ENCODE measurements around the gene SHC4.
"Not testable (repeated sequence)": the region's sequence is repeated elsewhere in the genome, so short reads cannot be mapped to it uniquely, and the experiment has no call there.

SHC4 gene

DNA sequence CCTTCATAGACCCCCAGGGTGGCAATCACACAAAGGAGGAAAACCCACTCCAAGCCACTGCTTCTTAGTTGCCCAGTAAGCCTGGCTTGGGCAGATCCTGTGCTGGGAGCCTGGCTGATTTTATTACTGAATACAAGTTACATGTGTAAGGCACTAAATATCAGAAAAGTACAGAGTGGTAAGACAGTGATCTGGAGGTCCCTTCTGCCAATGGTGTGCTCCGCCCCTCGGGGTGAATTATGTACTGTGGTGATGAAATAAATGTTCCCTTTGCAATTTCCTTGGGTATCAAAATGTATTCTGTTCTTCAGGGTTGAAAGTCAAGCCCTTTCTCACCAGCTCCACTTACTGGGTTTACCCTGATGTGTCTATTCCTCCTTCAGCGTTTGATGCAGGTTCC, 47.0 kb downstream of the SHC4 start:
- Mint-ChIP-seq H3K9me3 (no peaks in the 10 kb centered on the region), H3K27me3 (peaks cover 41% of the 10 kb centered on the region), H3K4me3 (no peak overlapping the region), H3K4me1 (no peaks in the 10 kb centered on the region), H3K27ac (no peak overlapping the region), H3K36me3 (no peaks in the 10 kb centered on the region)
- ATAC-seq = no peak

DNA sequence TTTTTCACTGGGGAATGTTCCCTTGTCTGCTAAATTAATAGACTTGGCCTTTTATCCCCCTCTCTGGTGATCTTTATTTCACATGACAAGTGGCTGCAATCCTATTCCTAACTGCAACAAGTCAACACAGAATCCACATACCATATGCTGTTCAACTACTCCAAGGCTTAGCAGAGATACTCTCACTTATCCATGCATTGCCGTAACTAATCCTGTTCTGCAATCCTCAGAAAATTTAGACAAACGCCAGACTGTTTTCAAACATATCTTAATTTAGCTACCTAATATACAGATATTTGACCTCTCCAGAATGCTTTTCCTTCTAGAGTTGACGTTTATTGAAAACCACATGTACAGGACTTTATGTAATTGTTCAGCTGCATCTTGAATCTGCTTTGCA, 47.9 kb downstream of the SHC4 start:
- Mint-ChIP-seq H3K4me3 (no peak overlapping the region), H3K4me1 (no peaks in the 10 kb centered on the region), H3K9me3 (no peaks in the 10 kb centered on the region), H3K27me3 (peaks cover 45% of the 10 kb centered on the region), H3K27ac (no peak overlapping the region), H3K36me3 (no peaks in the 10 kb centered on the region)
- no peak for ATAC-seq

DNA sequence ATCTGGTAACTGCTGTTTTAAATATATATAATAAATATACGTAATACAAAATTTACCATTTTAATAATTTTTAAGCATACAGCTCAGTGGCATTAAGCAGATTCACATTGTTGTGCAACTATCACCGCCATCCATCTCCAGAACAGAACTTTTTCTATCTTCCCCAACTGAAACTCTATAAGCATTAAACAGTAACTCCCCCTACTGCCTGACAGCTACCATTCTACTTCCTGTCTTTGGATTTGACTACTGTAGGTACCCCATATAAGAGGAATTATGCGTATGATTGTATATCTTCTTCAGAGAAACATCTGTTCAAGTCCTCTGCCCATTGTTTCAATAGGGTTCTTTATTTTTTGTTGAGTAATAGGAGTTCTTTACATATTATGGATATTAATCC, 49.0 kb downstream of the SHC4 start:
- Mint-ChIP-seq H3K27ac (no peak overlapping the region), H3K36me3 (no peaks in the 10 kb centered on the region), H3K27me3 (peaks cover 36% of the 10 kb centered on the region)

DNA sequence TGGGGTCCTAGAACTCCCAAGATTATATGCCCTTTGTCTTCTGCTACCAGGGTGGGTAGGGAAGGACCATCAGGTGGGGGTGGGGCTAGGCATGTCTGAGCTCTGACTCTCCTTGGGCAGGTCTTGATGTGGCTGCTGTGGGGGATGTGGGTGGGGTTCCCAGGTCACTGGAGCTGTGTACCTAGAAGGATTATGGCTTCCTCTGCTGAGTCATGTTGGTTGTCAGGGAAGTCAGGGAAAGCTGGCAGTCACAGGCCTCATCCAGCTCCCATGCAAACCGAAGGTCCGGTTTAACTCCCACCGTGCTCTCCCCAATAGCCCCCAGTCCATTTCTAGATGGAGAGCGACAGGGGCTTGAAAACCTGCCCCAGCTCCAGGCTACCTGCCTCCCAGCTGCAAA, 50.6 kb downstream of the SHC4 start:
- Mint-ChIP-seq H3K4me3 (no peak overlapping the region), H3K27ac (no peak overlapping the region), H3K9me3 (no peaks in the 10 kb centered on the region), H3K4me1 (no peaks in the 10 kb centered on the region), H3K27me3 (peaks cover 29% of the 10 kb centered on the region), H3K36me3 (no peaks in the 10 kb centered on the region)
- ATAC-seq = no peak

More for the DNA sequence above, 49.0 kb downstream of the SHC4 start:
- H3K9me3 Mint-ChIP-seq = no peaks in the 10 kb centered on the region
- no peak for ATAC-seq
- no peak overlapping the region for H3K4me3 Mint-ChIP-seq
- H3K4me1 Mint-ChIP-seq = no peaks in the 10 kb centered on the region

DNA sequence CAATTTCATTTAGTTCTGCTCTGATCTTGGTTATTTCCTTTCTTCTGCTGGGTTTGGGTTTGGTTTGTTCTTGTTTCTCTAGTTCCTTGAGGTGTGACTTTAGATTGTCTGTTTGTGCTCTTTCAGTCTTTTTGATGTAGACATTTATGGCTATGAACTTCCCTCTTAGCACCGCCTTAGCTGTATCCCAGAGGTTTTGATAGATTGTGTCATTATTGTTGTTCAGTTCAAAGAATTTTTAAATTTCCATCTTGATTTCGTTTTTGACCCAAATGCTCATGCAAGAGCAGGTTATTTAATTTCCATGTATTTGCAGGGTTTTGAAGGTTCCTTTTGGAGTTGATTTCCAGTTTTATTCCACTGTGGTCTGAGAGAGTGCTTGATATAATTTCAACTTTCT, 53.2 kb downstream of the SHC4 start:
- H3K4me3 Mint-ChIP-seq, H3K9me3 Mint-ChIP-seq, H3K27ac Mint-ChIP-seq, H3K4me1 Mint-ChIP-seq, H3K36me3 Mint-ChIP-seq, ATAC-seq: not testable (repeated sequence)
- peaks cover 18% of the 10 kb centered on the region for H3K27me3 Mint-ChIP-seq

DNA sequence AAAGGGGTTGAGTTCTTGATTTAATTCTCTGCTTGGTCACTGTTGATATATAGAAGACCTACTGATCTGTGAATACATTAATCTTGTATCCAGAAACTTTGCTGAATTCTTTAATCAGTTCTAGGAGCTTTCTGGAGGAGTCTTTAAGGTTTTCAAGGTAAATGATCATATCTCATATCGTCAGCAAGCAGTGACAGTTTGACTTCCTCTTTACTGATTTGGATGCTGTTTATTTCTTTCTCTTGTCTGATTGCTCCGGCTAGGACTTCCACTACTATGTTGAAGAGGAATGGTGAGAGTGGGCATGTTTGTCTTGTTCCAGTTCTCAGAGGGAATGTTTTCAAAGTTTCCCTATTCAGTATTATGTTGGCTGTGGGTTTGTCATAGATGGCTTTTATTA, 54.4 kb downstream of the SHC4 start:
- H3K9me3 Mint-ChIP-seq, H3K27ac Mint-ChIP-seq, H3K4me3 Mint-ChIP-seq, ATAC-seq, H3K4me1 Mint-ChIP-seq, H3K36me3 Mint-ChIP-seq: not testable (repeated sequence)
- peaks cover 18% of the 10 kb centered on the region for H3K27me3 Mint-ChIP-seq

DNA sequence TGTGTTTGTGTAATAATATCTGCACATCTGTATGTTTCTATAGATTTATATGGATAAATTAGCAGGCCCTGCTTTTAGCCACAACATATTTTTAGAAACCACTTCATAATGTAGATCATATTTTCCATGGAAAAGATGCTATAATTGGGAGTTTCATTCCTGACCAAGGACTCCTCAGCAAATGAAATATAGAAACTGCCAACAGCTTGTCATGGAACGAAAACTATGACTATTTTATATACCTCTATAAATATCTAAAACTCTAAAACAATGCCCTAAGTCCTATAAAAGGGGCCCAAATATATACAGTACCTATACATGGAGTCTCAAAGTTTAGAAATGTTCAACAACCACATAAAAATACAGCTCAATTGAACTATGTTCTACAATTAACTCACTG, 57.9 kb downstream of the SHC4 start:
- Mint-ChIP-seq H3K27ac (no peak overlapping the region), H3K36me3 (no peaks in the 10 kb centered on the region), H3K4me3 (no peak overlapping the region), H3K9me3 (no peaks in the 10 kb centered on the region), H3K27me3 (no peaks in the 10 kb centered on the region), H3K4me1 (no peaks in the 10 kb centered on the region)
- ATAC-seq = no peak

DNA sequence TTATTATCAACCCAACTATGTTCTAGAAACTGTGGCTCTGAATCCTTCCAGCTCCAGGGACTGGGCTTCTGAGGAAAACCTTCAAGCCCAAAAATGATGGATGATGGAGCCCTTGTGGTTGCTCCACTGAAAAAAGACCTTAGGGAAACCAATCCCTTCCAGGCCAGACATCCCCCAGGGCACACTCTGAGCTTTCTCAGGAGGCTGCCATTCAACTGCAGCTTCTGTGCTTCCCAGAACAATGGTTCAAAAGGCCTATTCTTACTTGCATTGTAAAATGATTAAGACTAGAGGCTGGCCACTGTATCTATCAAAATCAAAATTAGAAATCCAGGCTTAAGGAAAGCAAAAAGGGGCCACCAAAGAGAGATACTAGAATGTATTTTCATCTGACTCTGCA, 58.5 kb downstream of the SHC4 start:
- H3K9me3 Mint-ChIP-seq = no peaks in the 10 kb centered on the region
- H3K27ac Mint-ChIP-seq = no peak overlapping the region
- no peaks in the 10 kb centered on the region for H3K27me3 Mint-ChIP-seq
- H3K4me3 Mint-ChIP-seq = no peak overlapping the region
- H3K36me3 Mint-ChIP-seq = no peaks in the 10 kb centered on the region
- ATAC-seq = no peak
- no peaks in the 10 kb centered on the region for H3K4me1 Mint-ChIP-seq

DNA sequence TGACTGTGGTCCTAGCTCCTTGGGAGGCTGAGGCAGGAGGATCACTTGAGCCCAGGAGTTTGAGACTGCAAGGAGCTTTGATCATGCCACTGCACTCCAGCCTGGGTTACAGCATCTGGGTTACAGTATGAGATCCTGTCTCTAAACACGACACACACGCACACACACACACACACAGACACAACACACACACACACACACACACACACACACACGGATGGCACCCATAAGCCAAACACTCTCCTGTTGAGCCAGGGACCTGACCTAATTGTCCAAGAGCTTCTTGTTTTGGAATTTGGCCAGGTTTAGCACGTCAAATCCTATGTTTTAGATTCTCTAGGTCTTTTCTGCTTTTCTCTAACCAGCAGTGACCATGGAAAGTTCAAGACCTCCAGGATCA, 59.0 kb downstream of the SHC4 start:
- Mint-ChIP-seq H3K36me3 (no peaks in the 10 kb centered on the region), H3K4me1 (no peaks in the 10 kb centered on the region), H3K9me3 (no peaks in the 10 kb centered on the region), H3K27ac (no peak overlapping the region), H3K27me3 (no peaks in the 10 kb centered on the region), H3K4me3 (no peak overlapping the region)
- ATAC-seq = no peak

DNA sequence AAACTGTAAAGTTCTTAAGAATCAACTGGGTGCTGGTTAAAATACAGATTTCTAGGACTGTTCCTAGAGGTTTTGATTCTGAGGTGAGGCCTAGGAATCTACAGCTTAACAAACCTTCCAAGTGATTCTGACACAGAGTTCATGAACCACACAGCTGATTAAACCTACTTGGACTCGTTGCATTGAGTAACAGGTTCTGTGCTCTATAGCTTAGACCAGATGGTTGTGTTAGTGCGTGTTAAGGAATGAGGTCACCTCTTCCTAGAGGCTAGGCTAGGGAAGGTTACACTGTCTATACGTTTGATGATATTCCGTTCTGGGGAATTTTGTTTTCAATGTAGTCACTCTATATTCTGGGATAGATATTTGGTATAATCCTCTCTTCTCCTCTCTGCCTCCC, 63.9 kb downstream of the SHC4 start:
- H3K4me3 Mint-ChIP-seq = no peak overlapping the region
- H3K27me3 Mint-ChIP-seq = peaks cover 30% of the 10 kb centered on the region
- no peaks in the 10 kb centered on the region for H3K36me3 Mint-ChIP-seq
- no peak overlapping the region for H3K27ac Mint-ChIP-seq
- H3K4me1 Mint-ChIP-seq = no peaks in the 10 kb centered on the region
- ATAC-seq = no peak
- no peaks in the 10 kb centered on the region for H3K9me3 Mint-ChIP-seq

DNA sequence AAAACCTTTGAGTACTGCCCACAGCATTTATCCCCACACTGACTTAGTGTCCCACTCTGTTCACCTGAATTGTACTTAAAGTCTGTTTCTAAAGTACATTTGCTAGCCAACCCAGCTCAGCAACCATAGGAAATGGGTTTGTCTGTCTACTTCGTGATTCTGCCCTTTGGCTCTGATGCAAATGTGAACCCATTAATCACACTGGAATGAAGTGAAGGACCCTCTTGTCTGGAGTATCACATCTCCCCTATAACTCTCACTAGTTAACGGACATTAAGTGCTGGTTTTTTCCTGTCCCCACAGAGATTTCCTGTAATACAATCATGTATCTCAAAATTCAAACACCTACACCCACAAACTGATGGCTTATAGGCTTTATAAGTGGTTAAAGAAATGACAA, 65.3 kb downstream of the SHC4 start:
- ATAC-seq = no peak
- Mint-ChIP-seq H3K27me3 (peaks cover 34% of the 10 kb centered on the region), H3K9me3 (no peaks in the 10 kb centered on the region), H3K27ac (no peak overlapping the region), H3K4me3 (no peak overlapping the region), H3K36me3 (no peaks in the 10 kb centered on the region), H3K4me1 (no peaks in the 10 kb centered on the region)

DNA sequence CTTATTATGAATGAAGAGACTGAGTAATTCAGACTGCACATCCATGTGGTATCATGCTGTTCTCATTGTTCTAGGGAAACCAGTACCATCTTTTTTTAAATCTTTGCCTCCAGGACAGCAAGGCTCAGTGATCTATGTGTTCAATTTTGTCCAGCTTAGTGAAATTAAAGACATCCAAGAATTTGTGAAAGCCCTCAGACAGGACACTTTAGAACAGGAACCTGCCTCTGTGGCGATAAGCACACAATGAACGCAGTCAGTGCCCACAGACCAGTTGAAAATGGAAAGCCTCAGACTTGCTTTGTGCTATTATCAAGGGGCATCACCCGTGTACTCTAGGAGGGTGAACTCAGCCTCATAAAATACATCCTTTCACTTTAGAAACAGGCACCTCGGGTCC, 65.7 kb downstream of the SHC4 start:
- Mint-ChIP-seq H3K4me1 (no peaks in the 10 kb centered on the region), H3K4me3 (no peak overlapping the region), H3K9me3 (no peaks in the 10 kb centered on the region), H3K27me3 (peaks cover 34% of the 10 kb centered on the region), H3K27ac (no peak overlapping the region), H3K36me3 (no peaks in the 10 kb centered on the region)
- ATAC-seq = no peak

DNA sequence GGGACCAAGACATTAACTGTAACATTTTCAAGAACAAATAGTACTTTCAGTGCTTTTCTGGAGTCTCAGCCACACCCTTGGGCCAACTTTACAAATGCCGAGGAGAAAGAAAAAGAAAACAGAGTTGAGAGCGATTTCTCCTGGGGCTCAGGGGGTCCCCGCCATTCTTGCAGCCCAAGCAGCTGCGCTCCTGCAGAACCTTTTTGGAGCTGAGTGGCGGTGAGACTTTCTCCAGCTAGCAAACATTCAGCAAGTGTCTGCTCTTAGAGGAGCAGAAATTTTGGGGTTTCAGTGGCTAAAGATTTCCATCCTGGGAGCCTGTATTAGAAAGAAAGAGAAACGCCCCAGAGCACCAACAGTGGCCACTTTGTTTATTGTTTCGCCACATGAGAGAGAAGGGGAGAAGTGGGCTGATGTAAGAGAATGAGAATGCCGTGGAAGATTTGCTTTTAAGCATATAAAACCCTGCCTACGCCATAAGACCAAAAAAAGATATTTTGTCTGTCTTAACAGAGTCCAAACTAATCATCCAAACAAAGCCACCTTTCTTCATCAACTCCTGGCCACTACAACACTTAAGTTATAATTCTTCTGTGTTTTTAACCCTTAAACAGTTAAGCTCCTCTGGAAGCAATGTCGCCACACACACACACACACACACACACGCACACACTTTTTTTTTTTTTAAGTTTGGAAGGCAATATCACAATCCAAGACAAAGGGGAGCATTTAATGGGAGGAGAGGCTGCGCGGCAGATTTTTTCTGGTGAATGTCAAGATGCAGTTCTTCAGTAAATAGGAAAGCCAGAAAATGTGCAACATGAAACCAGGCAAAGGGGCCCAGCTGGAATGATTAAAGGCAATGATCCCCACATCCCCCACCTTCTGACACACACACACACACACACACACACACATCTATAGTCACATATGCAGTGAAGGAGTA, 66.6 kb downstream of the SHC4 start:
- Mint-ChIP-seq H3K4me3 (no peak overlapping the region), H3K36me3 (no peaks in the 10 kb centered on the region), H3K27me3 (peaks cover 34% of the 10 kb centered on the region), H3K9me3 (no peaks in the 10 kb centered on the region), H3K4me1 (no peaks in the 10 kb centered on the region), H3K27ac (no peak overlapping the region)
- ATAC-seq = no peak

DNA sequence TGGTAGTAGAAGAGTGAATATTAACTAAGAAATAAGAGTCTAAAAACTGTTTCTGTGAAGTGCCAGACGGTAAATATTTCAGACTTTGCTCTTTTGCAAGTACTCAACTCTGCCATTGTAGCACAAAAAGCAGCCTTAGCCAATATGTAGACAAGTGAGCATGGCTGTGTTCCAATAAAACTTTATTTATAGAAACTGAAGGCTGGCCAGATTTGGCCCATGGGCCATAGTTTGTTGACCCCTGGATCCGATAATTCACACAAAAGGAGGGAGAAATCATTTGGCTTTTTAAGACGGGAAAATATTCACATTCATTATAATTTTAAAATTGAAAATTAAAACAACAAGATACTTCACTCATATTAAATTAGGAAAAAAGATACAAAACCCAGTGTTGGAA, 70.4 kb downstream of the SHC4 start:
- Mint-ChIP-seq H3K4me1 (no peaks in the 10 kb centered on the region), H3K4me3 (no peak overlapping the region), H3K27me3 (peaks cover 43% of the 10 kb centered on the region)

DNA sequence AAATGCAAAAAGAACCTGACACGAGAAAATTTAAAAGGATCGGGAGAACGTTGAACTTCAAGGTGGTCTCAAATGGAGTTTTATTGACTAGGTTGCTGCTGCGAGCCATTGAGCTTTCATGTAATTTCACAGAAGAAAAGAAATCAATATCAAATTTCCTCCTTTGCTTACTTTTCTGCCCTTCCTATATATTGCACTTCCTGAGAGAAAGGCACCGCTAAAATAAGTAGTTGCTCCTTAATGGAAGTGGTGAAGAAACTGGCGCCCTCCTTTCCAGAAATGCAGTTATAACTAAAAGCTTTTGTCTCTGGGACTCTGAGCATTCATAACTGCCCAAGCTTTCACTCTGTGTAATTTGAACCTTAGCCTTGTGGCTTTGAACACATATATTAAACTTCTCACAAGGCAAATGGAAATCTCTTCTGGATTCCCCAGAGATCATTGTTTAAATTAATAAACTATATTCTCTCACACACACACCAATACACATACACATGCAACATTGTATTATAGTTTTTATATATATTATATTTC, 72.4 kb downstream of the SHC4 start:
- Mint-ChIP-seq H3K27ac (no peak overlapping the region), H3K36me3 (no peaks in the 10 kb centered on the region), H3K4me1 (no peaks in the 10 kb centered on the region), H3K9me3 (no peaks in the 10 kb centered on the region), H3K4me3 (no peak overlapping the region), H3K27me3 (peaks cover 43% of the 10 kb centered on the region)
- ATAC-seq = no peak

More for the DNA sequence above, 70.4 kb downstream of the SHC4 start:
- Mint-ChIP-seq H3K9me3 (no peaks in the 10 kb centered on the region), H3K36me3 (no peaks in the 10 kb centered on the region), H3K27ac (no peak overlapping the region)
- no peak for ATAC-seq

DNA sequence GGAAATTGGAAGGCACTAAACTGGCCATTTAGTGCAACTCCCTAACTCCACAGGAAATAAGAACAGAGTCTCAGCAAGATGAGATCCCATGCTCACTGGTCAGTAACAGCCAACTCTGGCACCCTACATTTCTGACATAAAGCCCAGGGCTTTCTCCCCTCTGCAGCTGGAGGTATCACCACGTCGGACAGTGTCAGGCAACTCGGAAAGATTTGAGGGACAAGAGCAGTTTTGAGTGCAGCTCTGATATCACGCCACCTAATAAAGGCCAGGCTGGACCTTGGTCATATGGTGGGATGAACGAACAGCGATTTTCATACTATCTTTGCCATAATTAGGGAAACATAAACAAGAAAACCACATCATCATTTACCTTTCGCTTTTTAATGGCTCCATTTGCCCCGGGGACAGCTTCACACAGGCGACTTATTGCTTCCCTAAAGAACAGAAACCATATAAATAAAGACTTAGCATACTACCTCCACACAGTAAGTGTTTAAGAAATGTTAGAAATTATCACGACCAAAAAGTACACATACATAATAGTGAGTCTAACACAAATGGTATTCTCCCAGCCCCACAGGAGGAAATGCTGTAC, 73.2 kb downstream of the SHC4 start:
- Mint-ChIP-seq H3K27ac (no peak overlapping the region), H3K9me3 (no peaks in the 10 kb centered on the region), H3K4me3 (no peak overlapping the region), H3K27me3 (peaks cover 41% of the 10 kb centered on the region), H3K36me3 (no peaks in the 10 kb centered on the region), H3K4me1 (no peaks in the 10 kb centered on the region)
- no peak for ATAC-seq
